Measurements from ENCODE around the gene NACC2.

The NACC2 gene

DNA sequence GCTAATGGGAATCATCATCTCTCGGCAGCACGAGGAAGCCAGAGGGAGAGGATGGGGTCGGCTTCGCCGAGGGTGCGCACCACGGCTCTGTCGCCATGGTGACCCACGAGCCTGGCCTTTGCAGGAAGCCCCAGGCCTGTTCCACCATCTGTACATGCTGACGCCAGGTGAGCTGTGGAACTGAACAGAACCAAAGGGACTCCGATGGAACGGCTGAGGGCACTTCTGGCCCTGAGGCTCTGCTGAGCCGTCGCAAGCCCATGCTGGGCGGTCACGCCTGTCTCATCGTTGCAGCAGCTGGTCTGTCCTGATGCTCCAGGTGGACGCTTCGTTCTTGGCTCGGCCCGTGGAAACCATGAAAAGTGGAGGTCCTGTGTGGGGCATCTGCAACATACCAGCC is 99.3 kb downstream of the NACC2 start:
- 92 to 93% methylated on average over 21 of the region's 21 CpGs for WGBS, 2 experiments (ENCODE audit: insufficient coverage in 2 of 2)
- no peak overlapping the region for H3K4me3 ChIP-seq (ENCODE audit: extremely low read depth, insufficient read depth, low read length, poor library complexity, severe bottlenecking)
- no peaks in the 10 kb centered on the region for H3K36me3 ChIP-seq (ENCODE audit: control insufficient read depth, insufficient read depth, low read length)
- no peaks in the 10 kb centered on the region for H3K9me3 ChIP-seq (ENCODE audit: control insufficient read depth, low read length)
- H3K4me1 ChIP-seq (ENCODE audit: control insufficient read depth, insufficient read depth, low read length, poor library complexity, severe bottlenecking) = peaks cover 24% of the 10 kb centered on the region
- no peak overlapping the region for H3K27ac ChIP-seq (ENCODE audit: low read depth, low read length, severe bottlenecking)

DNA sequence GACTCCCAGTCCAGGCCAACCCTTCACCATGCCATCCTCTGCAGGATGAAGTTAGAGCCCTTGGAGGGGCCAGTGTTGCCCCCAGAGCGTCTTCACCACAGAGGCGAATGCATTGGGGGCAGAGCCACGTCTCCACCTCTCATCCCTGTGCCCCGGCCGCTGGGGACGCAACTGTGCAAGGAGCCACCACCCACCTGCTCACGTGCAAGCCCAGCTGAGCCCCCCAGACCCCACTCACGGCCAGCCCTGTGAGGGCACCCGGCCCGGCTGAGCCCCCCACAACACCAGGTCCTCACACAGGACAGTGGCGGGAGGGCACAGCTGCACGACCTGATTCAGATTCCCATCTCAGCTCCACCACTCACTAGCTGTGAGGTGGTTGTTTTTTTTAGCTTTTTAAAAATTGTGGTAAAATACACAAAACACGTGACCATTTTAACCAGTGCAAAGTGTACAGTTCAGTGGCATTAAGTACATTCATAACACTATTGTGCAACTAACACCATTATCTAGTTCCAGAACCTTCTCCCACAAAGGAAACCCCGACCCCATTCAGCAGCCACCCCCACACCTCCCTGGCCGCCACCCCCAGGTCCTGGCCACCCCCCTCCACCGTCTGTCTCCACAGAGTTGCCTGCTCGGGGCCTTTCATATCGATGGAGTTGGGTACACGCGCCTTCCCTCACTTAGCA is 100.4 kb downstream of the NACC2 start:
- H3K4me3 ChIP-seq (ENCODE audit: extremely low read depth, insufficient read depth, low read length, poor library complexity, severe bottlenecking) = no peak overlapping the region
- 88 to 93% methylated on average over 8 to 11 of the region's 20 CpGs for WGBS, 2 experiments (ENCODE audit: insufficient coverage in 2 of 2)
- H3K27ac ChIP-seq (ENCODE audit: low read depth, low read length, severe bottlenecking) = no peak overlapping the region
- H3K9me3 ChIP-seq (ENCODE audit: control insufficient read depth, low read length) = no peaks in the 10 kb centered on the region
- H3K4me1 ChIP-seq (ENCODE audit: control insufficient read depth, insufficient read depth, low read length, poor library complexity, severe bottlenecking) = peaks cover 24% of the 10 kb centered on the region
- H3K36me3 ChIP-seq (ENCODE audit: control insufficient read depth, insufficient read depth, low read length) = no peaks in the 10 kb centered on the region

DNA sequence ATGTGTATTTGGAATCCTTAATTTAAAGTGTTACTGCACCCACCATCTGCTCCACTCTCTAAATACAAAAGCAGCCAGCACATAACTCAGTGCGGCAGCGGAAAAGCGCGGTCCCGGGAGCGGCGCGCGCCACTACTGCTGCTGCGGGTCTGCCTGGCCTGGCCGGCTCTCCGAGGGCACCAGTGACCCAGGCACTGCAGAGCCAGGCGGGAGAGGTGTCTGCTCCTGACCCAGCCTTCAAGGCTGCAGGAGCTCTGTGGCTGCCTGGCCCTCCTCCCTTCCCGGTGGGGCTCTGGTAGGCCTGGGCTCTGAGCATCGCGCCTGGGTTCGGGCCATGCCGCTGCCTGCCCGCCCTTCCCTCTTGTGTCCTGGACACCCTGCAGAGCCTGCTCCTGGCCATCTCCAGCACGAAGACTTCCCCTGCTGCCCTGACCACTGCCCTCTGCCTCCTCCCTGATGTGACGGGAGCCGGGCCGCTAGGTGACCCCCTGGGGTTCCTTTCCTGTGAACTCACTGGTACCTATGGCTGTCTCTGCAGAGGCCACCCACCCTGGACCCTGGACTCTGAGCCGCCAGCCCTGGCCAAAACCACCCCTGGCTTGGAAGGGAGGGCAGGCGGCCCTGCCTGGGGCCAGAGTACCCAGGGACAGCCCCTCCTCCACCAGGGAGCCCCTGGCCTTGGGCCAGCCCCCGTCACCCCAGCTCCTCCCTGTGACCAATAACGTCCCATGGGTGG is 101.2 kb downstream of the NACC2 start:
- Histone ChIP-seq H3K36me3 (ENCODE audit: control insufficient read depth, insufficient read depth, low read length) (no peaks in the 10 kb centered on the region), H3K9me3 (ENCODE audit: control insufficient read depth, low read length) (no peaks in the 10 kb centered on the region), H3K27ac (ENCODE audit: low read depth, low read length, severe bottlenecking) (peak overlapping the region; percentile 13), H3K4me1 (ENCODE audit: control insufficient read depth, insufficient read depth, low read length, poor library complexity, severe bottlenecking) (peaks cover 24% of the 10 kb centered on the region), H3K4me3 (ENCODE audit: extremely low read depth, insufficient read depth, low read length, poor library complexity, severe bottlenecking) (no peak overlapping the region)
- WGBS, 2 experiments (ENCODE audit: insufficient coverage in 2 of 2) = 72% methylated on average over 24 to 27 of the region's 27 CpGs

DNA sequence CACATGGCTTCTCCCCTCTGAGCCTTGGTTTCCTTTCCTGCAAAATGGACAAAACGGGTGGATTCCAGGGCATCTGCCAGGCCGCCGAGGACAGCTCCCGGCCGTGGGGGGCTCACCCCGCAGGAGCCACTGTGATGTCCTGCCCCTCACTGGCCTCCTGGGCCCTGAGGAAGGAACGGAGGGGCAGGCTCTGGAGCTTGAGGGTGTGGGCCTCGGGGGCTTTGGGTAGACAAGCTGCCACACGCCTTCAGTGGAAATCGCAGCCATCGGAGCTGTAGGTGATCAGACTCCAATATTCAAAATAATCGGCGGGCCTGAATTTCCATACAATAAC is 101.7 kb downstream of the NACC2 start:
- Histone ChIP-seq H3K4me1 (ENCODE audit: control insufficient read depth, insufficient read depth, low read length, poor library complexity, severe bottlenecking) (peaks cover 24% of the 10 kb centered on the region), H3K27ac (ENCODE audit: low read depth, low read length, severe bottlenecking) (peak overlapping the region; percentile 90), H3K36me3 (ENCODE audit: control insufficient read depth, insufficient read depth, low read length) (no peaks in the 10 kb centered on the region), H3K4me3 (ENCODE audit: extremely low read depth, insufficient read depth, low read length, poor library complexity, severe bottlenecking) (no peak overlapping the region), H3K9me3 (ENCODE audit: control insufficient read depth, low read length) (no peaks in the 10 kb centered on the region)
- WGBS, 2 experiments (ENCODE audit: insufficient coverage in 2 of 2) = 60 to 64% methylated on average over 7 to 10 of the region's 13 CpGs

DNA sequence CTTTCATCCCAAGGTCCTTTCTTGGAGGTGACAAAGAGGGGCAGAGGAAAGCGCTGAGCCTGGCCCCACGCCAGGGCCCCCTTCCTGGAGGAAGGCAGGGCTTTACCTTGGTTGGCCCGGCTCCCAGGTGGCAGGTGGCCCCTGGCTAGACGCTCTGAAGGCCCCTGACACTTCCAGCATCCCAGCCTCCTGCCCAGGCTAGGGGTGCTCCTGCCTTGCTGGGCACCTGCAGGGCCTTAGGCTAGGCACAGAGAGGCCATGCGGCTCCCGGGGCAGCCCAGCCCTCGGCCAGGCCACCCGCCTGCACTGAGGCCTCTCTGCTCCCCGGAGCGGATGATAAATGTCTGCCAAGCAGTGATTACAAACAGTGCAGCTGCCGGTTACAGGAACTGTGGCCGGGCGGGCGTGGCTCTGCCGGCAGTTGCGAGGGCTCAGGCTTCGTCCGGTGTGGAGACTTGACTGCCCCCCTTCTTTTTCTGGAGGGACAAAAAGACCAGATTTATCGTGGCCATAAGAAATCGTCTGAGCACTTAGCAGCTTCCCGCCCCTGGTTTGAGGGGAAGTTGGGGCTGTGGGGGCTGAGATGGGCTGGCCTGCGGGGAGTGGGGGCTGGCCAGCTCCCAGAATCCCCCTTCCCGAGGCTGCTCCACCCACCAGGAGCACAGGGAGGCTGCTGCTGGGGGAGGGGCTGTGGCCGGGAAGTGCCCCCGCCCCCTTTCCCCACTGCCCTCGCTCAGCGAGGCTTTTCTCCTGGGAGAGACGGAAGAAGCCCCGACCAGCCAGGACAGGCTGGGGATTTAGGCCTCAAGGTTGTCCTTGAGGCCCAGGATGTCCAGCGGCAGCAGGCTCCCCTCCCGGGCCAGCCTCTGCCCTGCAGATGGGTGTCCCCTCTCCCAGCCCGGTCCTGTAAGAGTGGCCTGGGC is 102.3 kb downstream of the NACC2 start:
- H3K4me1 ChIP-seq (ENCODE audit: control insufficient read depth, insufficient read depth, low read length, poor library complexity, severe bottlenecking) = peaks cover 24% of the 10 kb centered on the region
- H3K4me3 ChIP-seq (ENCODE audit: extremely low read depth, insufficient read depth, low read length, poor library complexity, severe bottlenecking) = peak overlapping the region; percentile 22
- peak overlapping the region; percentile 90 for H3K27ac ChIP-seq (ENCODE audit: low read depth, low read length, severe bottlenecking)
- whole genome bisulfite sequencing, 2 experiments (ENCODE audit: insufficient coverage in 2 of 2) = 12 to 13% methylated on average over 23 to 26 of the region's 32 CpGs
- no peaks in the 10 kb centered on the region for H3K9me3 ChIP-seq (ENCODE audit: control insufficient read depth, low read length)
- H3K36me3 ChIP-seq (ENCODE audit: control insufficient read depth, insufficient read depth, low read length) = no peaks in the 10 kb centered on the region

DNA sequence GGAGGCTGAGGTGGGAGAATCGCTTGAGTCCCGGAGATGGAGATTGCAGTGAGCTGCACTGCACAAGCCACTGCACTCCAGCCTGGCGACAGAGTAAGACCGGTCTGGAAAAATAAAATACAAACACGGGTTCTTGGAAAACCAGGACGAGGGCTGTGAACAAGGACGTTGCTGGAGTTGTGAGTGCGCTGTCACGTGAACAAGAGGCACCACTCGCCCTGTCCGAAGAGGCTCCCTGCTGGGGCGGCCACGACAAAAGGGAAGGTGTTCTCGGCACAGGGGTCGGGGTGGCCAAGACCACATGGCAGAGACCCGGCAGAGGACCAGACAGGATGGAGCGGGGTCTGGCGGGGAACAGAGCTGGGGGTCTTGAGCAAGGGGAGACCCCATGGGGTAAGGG is 103.3 kb downstream of the NACC2 start:
- no peaks in the 10 kb centered on the region for H3K9me3 ChIP-seq (ENCODE audit: control insufficient read depth, low read length)
- no peak overlapping the region for H3K4me3 ChIP-seq (ENCODE audit: extremely low read depth, insufficient read depth, low read length, poor library complexity, severe bottlenecking)
- no peak overlapping the region for H3K27ac ChIP-seq (ENCODE audit: low read depth, low read length, severe bottlenecking)
- no peaks in the 10 kb centered on the region for H3K36me3 ChIP-seq (ENCODE audit: control insufficient read depth, insufficient read depth, low read length)
- H3K4me1 ChIP-seq (ENCODE audit: control insufficient read depth, insufficient read depth, low read length, poor library complexity, severe bottlenecking) = peaks cover 24% of the 10 kb centered on the region
- 89% methylated on average over 12 to 17 of the region's 18 CpGs for WGBS, 2 experiments (ENCODE audit: insufficient coverage in 2 of 2)

DNA sequence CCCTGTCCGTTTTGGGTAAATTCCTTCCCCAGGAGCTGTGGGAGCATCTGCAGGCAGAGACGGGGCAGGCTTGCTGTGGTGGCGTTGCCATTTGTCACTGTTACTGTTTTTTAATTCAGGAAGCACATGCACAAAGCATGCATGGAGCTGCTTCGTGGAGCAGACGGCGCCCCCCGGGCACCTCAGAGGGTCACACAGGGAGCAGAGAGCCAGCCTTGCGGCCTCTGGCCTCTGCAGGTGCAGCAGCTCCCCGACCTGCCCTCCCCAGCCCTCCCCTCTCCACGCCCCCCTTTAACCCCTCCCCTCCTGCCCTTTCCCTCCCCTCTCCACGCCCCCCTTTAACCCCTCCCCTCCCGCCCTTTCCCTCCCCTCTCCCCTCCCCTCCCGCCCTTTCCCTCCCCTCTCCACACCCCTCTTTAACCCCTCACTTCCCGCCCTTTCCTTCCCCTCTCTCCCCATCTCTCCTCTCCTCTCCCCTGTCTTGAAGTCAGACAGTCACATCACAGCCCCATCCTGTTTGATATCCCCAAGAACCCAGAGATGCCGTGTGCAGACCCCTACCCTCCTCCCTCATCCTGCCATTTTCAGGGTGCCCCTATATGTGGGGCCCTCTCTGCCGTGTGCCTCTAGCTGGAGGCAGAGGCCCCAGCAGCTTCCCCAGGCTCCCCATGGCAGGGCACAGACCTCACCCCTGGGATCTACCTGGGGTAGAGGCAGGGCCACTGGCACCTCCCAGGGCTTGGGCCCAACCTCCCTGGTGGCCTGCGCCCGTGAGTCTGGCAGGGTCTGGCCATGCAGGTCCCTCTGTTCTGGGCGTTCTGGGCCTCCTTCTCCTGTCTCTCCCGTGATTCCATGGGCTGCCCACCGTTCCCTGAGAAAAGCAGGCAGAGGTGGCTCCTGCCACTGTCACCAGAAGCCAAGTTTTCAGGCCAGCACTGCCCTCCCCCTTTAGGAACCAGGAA is 104.3 kb downstream of the NACC2 start:
- WGBS, 2 experiments (ENCODE audit: insufficient coverage in 2 of 2) = 66 to 79% methylated on average over 11 to 16 of the region's 21 CpGs

DNA sequence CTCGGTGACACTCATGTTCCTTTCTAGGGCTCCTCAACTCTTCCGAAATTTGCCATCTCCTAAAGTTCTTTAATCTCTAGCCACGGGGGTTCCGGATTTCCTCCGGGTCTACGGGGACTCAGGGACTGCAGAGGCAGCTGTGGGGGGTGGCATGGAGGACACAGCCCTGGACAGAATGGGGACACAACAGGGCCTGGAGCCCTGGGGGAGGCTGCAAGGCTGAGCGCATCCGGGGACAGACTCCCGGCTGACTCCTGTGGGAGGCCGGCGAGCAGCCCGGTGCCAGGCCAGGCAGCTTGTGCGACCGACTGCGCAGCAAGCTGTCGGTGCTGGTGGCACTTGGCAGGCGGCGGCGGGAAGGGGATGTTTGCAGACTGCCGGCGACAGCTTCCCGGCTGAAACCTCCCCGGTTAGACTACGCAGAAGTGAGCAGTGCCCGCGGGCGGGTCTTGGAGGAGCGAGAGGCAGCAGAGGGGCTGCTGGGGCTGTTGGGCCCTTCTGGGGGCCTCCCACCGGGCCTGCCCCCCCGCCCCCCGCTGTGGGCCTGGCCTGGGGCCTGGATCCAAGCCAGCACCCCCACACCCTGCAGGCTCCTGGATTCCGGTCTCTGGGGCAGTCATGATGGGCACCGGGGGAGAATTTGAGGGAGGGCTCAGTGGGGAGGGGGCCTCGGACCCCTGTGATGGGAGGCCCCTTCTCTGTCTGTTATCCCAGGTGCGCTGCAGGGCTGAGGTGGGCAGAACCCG is 105.2 kb downstream of the NACC2 start:
- no peak overlapping the region for H3K27ac ChIP-seq (ENCODE audit: low read depth, low read length, severe bottlenecking)
- no peaks in the 10 kb centered on the region for H3K9me3 ChIP-seq (ENCODE audit: control insufficient read depth, low read length)
- peaks cover 28% of the 10 kb centered on the region for H3K4me1 ChIP-seq (ENCODE audit: control insufficient read depth, insufficient read depth, low read length, poor library complexity, severe bottlenecking)
- 81 to 84% methylated on average over 27 to 30 of the region's 36 CpGs for WGBS, 2 experiments (ENCODE audit: insufficient coverage in 2 of 2)
- no peak overlapping the region for H3K4me3 ChIP-seq (ENCODE audit: extremely low read depth, insufficient read depth, low read length, poor library complexity, severe bottlenecking)
- no peaks in the 10 kb centered on the region for H3K36me3 ChIP-seq (ENCODE audit: control insufficient read depth, insufficient read depth, low read length)

More for the DNA sequence above, 104.3 kb downstream of the NACC2 start:
- Histone ChIP-seq H3K36me3 (ENCODE audit: control insufficient read depth, insufficient read depth, low read length) (no peaks in the 10 kb centered on the region), H3K9me3 (ENCODE audit: control insufficient read depth, low read length) (no peaks in the 10 kb centered on the region), H3K4me3 (ENCODE audit: extremely low read depth, insufficient read depth, low read length, poor library complexity, severe bottlenecking) (no peak overlapping the region), H3K27ac (ENCODE audit: low read depth, low read length, severe bottlenecking) (no peak overlapping the region), H3K4me1 (ENCODE audit: control insufficient read depth, insufficient read depth, low read length, poor library complexity, severe bottlenecking) (peaks cover 25% of the 10 kb centered on the region)

DNA sequence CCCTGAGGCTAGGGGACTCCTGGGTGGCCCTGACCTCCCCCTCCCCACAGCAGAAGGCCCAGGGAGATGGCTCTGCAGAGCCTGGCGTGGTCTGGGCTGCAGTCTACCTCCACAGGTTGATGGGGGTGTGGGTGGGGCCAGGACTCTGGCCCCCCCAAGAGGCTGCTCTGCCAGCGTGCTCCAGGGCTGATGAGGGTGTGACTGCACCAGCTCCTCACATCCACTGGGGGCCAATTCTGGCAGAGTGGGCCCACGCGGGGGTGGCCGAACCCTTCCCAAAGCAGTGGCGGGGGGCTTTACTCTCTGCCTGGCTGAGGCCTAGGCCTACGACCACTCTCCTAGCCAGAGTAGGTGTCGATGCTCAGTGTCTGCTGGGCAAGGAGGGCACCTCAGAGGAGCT is 105.9 kb downstream of the NACC2 start:
- H3K4me1 ChIP-seq (ENCODE audit: control insufficient read depth, insufficient read depth, low read length, poor library complexity, severe bottlenecking) = peaks cover 30% of the 10 kb centered on the region
- H3K9me3 ChIP-seq (ENCODE audit: control insufficient read depth, low read length) = no peaks in the 10 kb centered on the region
- H3K36me3 ChIP-seq (ENCODE audit: control insufficient read depth, insufficient read depth, low read length) = no peaks in the 10 kb centered on the region
- WGBS, 2 experiments (ENCODE audit: insufficient coverage in 2 of 2) = 86 to 88% methylated on average over 6 to 7 of the region's 8 CpGs
- H3K4me3 ChIP-seq (ENCODE audit: extremely low read depth, insufficient read depth, low read length, poor library complexity, severe bottlenecking) = no peak overlapping the region
- no peak overlapping the region for H3K27ac ChIP-seq (ENCODE audit: low read depth, low read length, severe bottlenecking)

All from mesodermal cell (in vitro differentiated cells).